Keratinocyte (primary cell): Measurements from ENCODE around the gene MAJIN. TPM values are rescaled to one million over a fixed set of nuclear protein-coding genes. Genes with fewer than 3 reads are reported as not detected.

Experiments
- DNase-seq: peaks from one replicate; pipeline ENCODE4 v3.0.0-alpha.2; 2011; ENCODE audit warnings: low read depth, missing footprints, low spot score
- FAIRE-seq: peaks from 2 replicates; lab custom pipeline; 2011; peaks lifted over from hg19 to GRCh38; lab: Jason Lieb, UNC
- H2AFZ ChIP-seq: 2 replicates; pipeline ENCODE4 v1.6.0; 2012; ENCODE audit warnings: low read length, control low read depth, inconsistent platforms; ENCODE audit not compliant: control insufficient read depth
- H3K27ac ChIP-seq: 2 replicates; pipeline ENCODE4 v1.5.1; 2011; ENCODE audit warnings: low read length; ENCODE audit not compliant: control insufficient read depth, insufficient read depth
- H3K27me3 ChIP-seq: 3 replicates; pipeline ENCODE4 v1.6.0; 2011; ENCODE audit warnings: low read length; ENCODE audit not compliant: control insufficient read depth, insufficient read depth; ENCODE audit errors: extremely low read depth
- H3K36me3 ChIP-seq, 2 experiments: 2 replicates in 1 of 2; 3 replicates in 1 of 2; pipeline ENCODE4 v1.5.1; 2011; ENCODE audit warnings: low read length in 2 of 2, mild to moderate bottlenecking in 1 of 2; ENCODE audit not compliant: control insufficient read depth in 2 of 2, insufficient read depth in 2 of 2; ENCODE audit errors: extremely low read depth in 1 of 2
- H3K4me1 ChIP-seq: 3 replicates; pipeline ENCODE4 v1.5.1; 2011; ENCODE audit warnings: low read length; ENCODE audit not compliant: control insufficient read depth, insufficient read depth; ENCODE audit errors: extremely low read depth
- H3K4me2 ChIP-seq: 3 replicates; pipeline ENCODE4 v1.6.0; 2011; ENCODE audit warnings: low read depth, low read length; ENCODE audit not compliant: control insufficient read depth, insufficient read depth; ENCODE audit errors: extremely low read depth
- H3K4me3 ChIP-seq, 3 experiments: fragments of 200-600 bp in 1 of 3; sonication (generic) in 1 of 3; 2 replicates in 2 of 3; 3 replicates in 1 of 3; pipeline ENCODE4 v1.5.1; 2011 to 2016; ENCODE audit warnings: low read length in 3 of 3, mild to moderate bottlenecking in 3 of 3, control low read depth in 2 of 3, inconsistent platforms in 1 of 3, low read depth in 1 of 3, mixed read lengths in 1 of 3, mixed run types in 1 of 3, moderate library complexity in 1 of 3; ENCODE audit not compliant: control insufficient read depth in 2 of 3, insufficient read depth in 2 of 3; ENCODE audit errors: extremely low read depth in 1 of 3
- H3K79me2 ChIP-seq: 2 replicates; pipeline ENCODE4 v1.6.0; 2012; ENCODE audit warnings: low read length; ENCODE audit not compliant: control insufficient read depth, insufficient read depth
- H3K9ac ChIP-seq: 3 replicates; pipeline ENCODE4 v1.6.0; 2011; ENCODE audit warnings: low read length; ENCODE audit not compliant: control insufficient read depth, insufficient read depth; ENCODE audit errors: extremely low read depth
- H3K9me1 ChIP-seq: 3 replicates; pipeline ENCODE4 v1.6.0; 2011; ENCODE audit warnings: low read length; ENCODE audit not compliant: control insufficient read depth, insufficient read depth; ENCODE audit errors: extremely low read depth
- H3K9me3 ChIP-seq: 2 replicates; pipeline ENCODE4 v1.5.1; 2012; ENCODE audit warnings: low read depth, low read length; ENCODE audit not compliant: control insufficient read depth
- H4K20me1 ChIP-seq: 3 replicates; pipeline ENCODE4 v1.6.0; 2011; ENCODE audit warnings: low read length; ENCODE audit not compliant: control insufficient read depth, insufficient read depth; ENCODE audit errors: extremely low read depth
- CTCF ChIP-seq, 3 experiments: IDR thresholded peaks in 1 of 3; conservative IDR thresholded peaks in 1 of 3; optimal IDR thresholded peaks in 1 of 3; 2 replicates in 2 of 3; 3 replicates in 1 of 3; pipeline versions ENCODE3 to v1.5.1; 2011; ENCODE audit warnings: low read length in 3 of 3, mild to moderate bottlenecking in 3 of 3, moderate library complexity in 2 of 3, control low read depth in 1 of 3, inconsistent platforms in 1 of 3; ENCODE audit not compliant: insufficient read depth in 2 of 3; ENCODE audit errors: extremely low read depth in 1 of 3
- EZH2 ChIP-seq: IDR thresholded peaks from one replicate; pipeline ENCODE4 v1.6.1; 2012; ENCODE audit warnings: inconsistent platforms, mild to moderate bottlenecking, low read length, moderate library complexity
- dilution Hi-C: fragments of 300-500 bp; cut with MboI; formaldehyde crosslinking; loops from one replicate; pipeline ENCODE4 v1.7.0; 2020; ENCODE audit warnings: low sequenced_read_pairs; ENCODE audit not compliant: extremely low pct_ligation_motif_present
- polyA plus RNA-seq, 5 experiments: library from polyadenylated mRNA; depleted of rRNA in 3 of 5; stranded (reverse) in 3 of 5; stranded (forward) in 1 of 5; unstranded in 1 of 5; fragments of >200 nt; gene quantifications; 1 replicate in 1 of 5; 2 replicates in 3 of 5; 3 replicates in 1 of 5; pipeline versions ENCODE4 v1.2.1 to v1.2.3, GENCODE V29; 2011 to 2012; ENCODE audit warnings: missing spikeins in 2 of 5, low read depth in 1 of 5, low replicate concordance in 1 of 5

The MAJIN gene
- polyA plus RNA-seq, 1 donor (not counting 4 experiments of a cell fraction or from before 2014, with no cell fraction given): 0.09 TPM

- no peak overlapping the region for H3K4me3 ChIP-seq
- dilution Hi-C loops: no loop called here
- TF ChIP-seq CTCF (optimal IDR thresholded peaks at IDR 0.05 in 1 of 3, IDR thresholded peaks at IDR 0.05 in 1 of 3, conservative IDR thresholded peaks at IDR 0.05 in 1 of 3; ENCODE audit: extremely low read depth in 1 of 3, insufficient read depth in 2 of 3, low read length in 3 of 3) (no peak), EZH2 (no peak)
- H3K79me2 ChIP-seq: no peaks in the 10 kb centered on the region
- H3K27ac ChIP-seq: no peak overlapping the region
- no peaks in the 10 kb centered on the region for H3K9me1 ChIP-seq
- H3K4me2 ChIP-seq: no peak overlapping the region
- H2AFZ ChIP-seq: no peak overlapping the region
- no peaks in the 10 kb centered on the region for H3K4me1 ChIP-seq
- DNase-seq (no peak), FAIRE-seq (no peak)
- H4K20me1 ChIP-seq: no peaks in the 10 kb centered on the region
- no peak overlapping the region for H3K9ac ChIP-seq
- peaks cover 21 to 48% of the 10 kb centered on the region in 2 experiments for H3K36me3 ChIP-seq
- H3K27me3 ChIP-seq: no peaks in the 10 kb centered on the region
- no peaks in the 10 kb centered on the region for H3K9me3 ChIP-seq
Observed at GRCh38 chr11:64909653-64910343, 62.1 kb downstream of the MAJIN start.

GRCh38 chr11:64908766-64909165 is 63.1 kb downstream of the MAJIN start:
- Histone ChIP-seq H3K27me3 (no peaks in the 10 kb centered on the region), H3K79me2 (no peaks in the 10 kb centered on the region), H3K4me2 (no peak overlapping the region), H3K36me3 (peaks cover 21 to 42% of the 10 kb centered on the region in 2 experiments), H4K20me1 (no peaks in the 10 kb centered on the region), H3K9me3 (no peaks in the 10 kb centered on the region), H3K27ac (no peak overlapping the region), H2AFZ (no peak overlapping the region), H3K9ac (no peak overlapping the region), H3K4me1 (no peaks in the 10 kb centered on the region), H3K9me1 (no peaks in the 10 kb centered on the region), H3K4me3 (no peak overlapping the region)
- TF ChIP-seq CTCF (optimal IDR thresholded peaks at IDR 0.05 in 1 of 3, IDR thresholded peaks at IDR 0.05 in 1 of 3, conservative IDR thresholded peaks at IDR 0.05 in 1 of 3; ENCODE audit: extremely low read depth in 1 of 3, insufficient read depth in 2 of 3, low read length in 3 of 3) (no peak), EZH2 (no peak)
- FAIRE-seq: no peak
- DNase-seq: no peak
- dilution Hi-C loops: no loop called here
